H1 (cell line): Measurements from ENCODE around the gene TRIM14. TPM values are rescaled to one million over a fixed set of nuclear protein-coding genes. Genes with fewer than 3 reads are reported as not detected.

Source experiments
- CTCF ChIA-PET: fragments of 300-600 bp; sonication (Branson Sonifier 250); formaldehyde crosslinking; loops from one replicate; lab custom pipeline; 2021; ENCODE audit not compliant: partially characterized antibody; lab: Charles Lee
- POLR2A ChIA-PET: fragments of 300-600 bp; sonication (Branson Sonifier 250); formaldehyde crosslinking; loops from one replicate; lab custom pipeline; 2021; ENCODE audit warnings: inconsistent platforms; ENCODE audit not compliant: partially characterized antibody; lab: Charles Lee
- DNase-seq, 2 experiments: peaks; one replicate each; pipeline versions ENCODE4 v3.0.0 to v3.0.0-alpha.2; 2010 to 2022; ENCODE audit warnings: low spot score in 2 of 2, low read depth in 1 of 2, mixed read lengths in 1 of 2
- FAIRE-seq: peaks from 2 replicates; lab custom pipeline; 2011; peaks lifted over from hg19 to GRCh38; lab: Jason Lieb, UNC
- H2AFZ ChIP-seq: 2 replicates; pipeline ENCODE4 v1.8.1; 2012; ENCODE audit warnings: low read length, inconsistent platforms
- H2AK5ac ChIP-seq: 2 replicates; pipeline ENCODE4 v1.6.1; 2013; ENCODE audit warnings: low read depth, low read length
- H2BK120ac ChIP-seq: replicated peaks from 2 replicates; pipeline ENCODE3; 2013; ENCODE audit warnings: low read depth, low read length, inconsistent platforms
- H2BK12ac ChIP-seq: 2 replicates; pipeline ENCODE4 v1.6.1; 2013; ENCODE audit warnings: low read depth, low read length
- H2BK15ac ChIP-seq: 2 replicates; pipeline ENCODE4 v1.6.1; 2013; ENCODE audit warnings: low read length
- H2BK20ac ChIP-seq: 2 replicates; pipeline ENCODE4 v1.6.1; 2013; ENCODE audit warnings: low read length
- H2BK5ac ChIP-seq: 2 replicates; pipeline ENCODE4 v1.6.1; 2013; ENCODE audit warnings: low read depth, low read length
- H3K14ac ChIP-seq: 2 replicates; pipeline ENCODE4 v1.6.1; 2013; ENCODE audit warnings: inconsistent platforms; ENCODE audit not compliant: insufficient read length
- H3K18ac ChIP-seq: 2 replicates; pipeline ENCODE4 v1.6.1; 2013; ENCODE audit warnings: low read length; ENCODE audit errors: extremely low read depth
- H3K23ac ChIP-seq: 2 replicates; pipeline ENCODE4 v1.6.1; 2013; ENCODE audit warnings: inconsistent platforms; ENCODE audit not compliant: insufficient read length
- H3K23me2 ChIP-seq: 2 replicates; pipeline ENCODE4 v1.6.1; 2013; ENCODE audit warnings: low read depth, low read length
- H3K27ac ChIP-seq: 2 replicates; pipeline ENCODE4 v1.6.1; 2011; ENCODE audit warnings: low read depth, low read length, inconsistent platforms
- H3K27me3 ChIP-seq, 4 experiments: replicated peaks in 1 of 4; 1 replicate in 1 of 4; 2 replicates in 3 of 4; pipeline versions ENCODE4 v1.6.1 to v1.8.1; 2011 to 2013; ENCODE audit warnings: low read length in 3 of 4, mild to moderate bottlenecking in 3 of 4, inconsistent platforms in 2 of 4, mixed read lengths in 2 of 4, moderate library complexity in 1 of 4; ENCODE audit not compliant: control insufficient read depth in 3 of 4, insufficient read depth in 3 of 4; ENCODE audit errors: extremely low read depth in 1 of 4
- H3K36me3 ChIP-seq, 4 experiments: 2 replicates each; pipeline versions ENCODE4 v1.6.1 to v1.8.1; 2011 to 2013; ENCODE audit warnings: mild to moderate bottlenecking in 4 of 4, low read length in 3 of 4, moderate library complexity in 2 of 4, control low read depth in 1 of 4, inconsistent platforms in 1 of 4; ENCODE audit not compliant: insufficient read depth in 4 of 4, control insufficient read depth in 2 of 4
- H3K4ac ChIP-seq: replicated peaks from 2 replicates; pipeline ENCODE3; 2013; ENCODE audit warnings: low read length, low read depth, mixed read lengths, inconsistent platforms; ENCODE audit not compliant: insufficient read length
- H3K4me1 ChIP-seq, 4 experiments: replicated peaks in 1 of 4; 1 replicate in 1 of 4; 2 replicates in 3 of 4; pipeline versions ENCODE4 v1.6.1 to v1.8.1; 2011 to 2013; ENCODE audit warnings: low read length in 3 of 4, inconsistent platforms in 2 of 4, mixed read lengths in 1 of 4; ENCODE audit not compliant: insufficient read depth in 4 of 4, control insufficient read depth in 3 of 4
- H3K4me2 ChIP-seq, 2 experiments: 2 replicates each; pipeline versions ENCODE4 v1.6.1 to v1.8.1; 2011 to 2013; ENCODE audit warnings: low read depth in 2 of 2, low read length in 2 of 2, control low read depth in 1 of 2, inconsistent platforms in 1 of 2, mild to moderate bottlenecking in 1 of 2; ENCODE audit not compliant: insufficient read depth in 1 of 2
- H3K4me3 ChIP-seq, 4 experiments: fragments of 200-600, 300-600 bp in 1 of 4; sonication (generic), shearing (Covaris generic), sonication (Bioruptor Twin) in 1 of 4; 2 replicates each; pipeline versions ENCODE4 v1.5.1 to v1.8.1; 2011 to 2016; ENCODE audit warnings: low read length in 4 of 4, low read depth in 3 of 4, control low read depth in 2 of 4, inconsistent platforms in 2 of 4, mild to moderate bottlenecking in 2 of 4, mixed read lengths in 1 of 4, moderate library complexity in 1 of 4; ENCODE audit not compliant: insufficient read depth in 2 of 4; ENCODE audit errors: extremely low read depth in 1 of 4
- H3K56ac ChIP-seq: replicated peaks from 2 replicates; pipeline ENCODE3; 2013; ENCODE audit warnings: low read depth, mild to moderate bottlenecking, mixed read lengths, low read length, inconsistent platforms; ENCODE audit not compliant: insufficient read length
- H3K79me1 ChIP-seq: 2 replicates; pipeline ENCODE4 v1.6.1; 2013; ENCODE audit warnings: low read depth, low read length, control low read depth
- H3K79me2 ChIP-seq, 2 experiments: 2 replicates each; pipeline versions ENCODE4 v1.6.1 to v1.8.1; 2012 to 2013; ENCODE audit warnings: low read length in 2 of 2, mild to moderate bottlenecking in 2 of 2, inconsistent platforms in 1 of 2; ENCODE audit not compliant: insufficient read depth in 2 of 2, control insufficient read depth in 1 of 2
- H3K9ac ChIP-seq, 4 experiments: replicated peaks in 1 of 4; 1 replicate in 1 of 4; 2 replicates in 3 of 4; pipeline versions ENCODE4 v1.6.1 to v1.8.1; 2011 to 2013; ENCODE audit warnings: low read depth in 3 of 4, low read length in 3 of 4, control low read depth in 2 of 4, mild to moderate bottlenecking in 2 of 4, moderate library complexity in 2 of 4, inconsistent platforms in 1 of 4; ENCODE audit errors: extremely low read depth in 1 of 4
- H3K9me3 ChIP-seq, 2 experiments: 2 replicates each; pipeline versions ENCODE4 v1.6.1 to v1.8.1; 2012 to 2013; ENCODE audit warnings: mild to moderate bottlenecking in 2 of 2, moderate library complexity in 2 of 2, control low read depth in 1 of 2, inconsistent platforms in 1 of 2, low read depth in 1 of 2, low read length in 1 of 2, mixed read lengths in 1 of 2; ENCODE audit not compliant: insufficient read depth in 2 of 2
- H4K20me1 ChIP-seq, 2 experiments: replicated peaks in 1 of 2; 2 replicates each; pipeline versions ENCODE3 to v1.8.1; 2011 to 2013; ENCODE audit warnings: inconsistent platforms in 2 of 2, low read length in 2 of 2, mild to moderate bottlenecking in 1 of 2; ENCODE audit not compliant: insufficient read depth in 2 of 2, control insufficient read depth in 1 of 2
- H4K5ac ChIP-seq: 2 replicates; pipeline ENCODE4 v1.6.1; 2013; ENCODE audit warnings: low read length, low read depth, mixed read lengths, inconsistent platforms; ENCODE audit not compliant: insufficient read length
- H4K8ac ChIP-seq: 2 replicates; pipeline ENCODE4 v1.8.0; 2013; ENCODE audit warnings: mild to moderate bottlenecking, moderate library complexity, low read length, inconsistent platforms; ENCODE audit not compliant: insufficient read depth; ENCODE audit errors: extremely low read depth
- H4K91ac ChIP-seq: replicated peaks from 2 replicates; pipeline ENCODE3; 2013; ENCODE audit warnings: low read length, mixed read lengths, inconsistent platforms; ENCODE audit not compliant: insufficient read length
- CBX5 ChIP-seq: fragments of 300-800, 300-1000 bp; sonication (generic); IDR thresholded peaks from 2 replicates; pipeline ENCODE4 v1.7.1; 2016; ENCODE audit warnings: antibody characterized with exemption, low read length, low read depth
- CHD2 ChIP-seq: IDR thresholded peaks from 2 replicates; pipeline ENCODE4 v1.6.1; 2012; ENCODE audit warnings: low read length, improper control_type of control experiment
- FOSL1 ChIP-seq: IDR thresholded peaks from 2 replicates; pipeline ENCODE4 v1.6.1; 2011; ENCODE audit warnings: mild to moderate bottlenecking, low read depth, low read length, moderate library complexity; ENCODE audit not compliant: insufficient read depth
- GTF2F1 ChIP-seq: IDR thresholded peaks from 2 replicates; pipeline ENCODE4 v1.6.1; 2012; ENCODE audit warnings: low read depth, low read length, improper control_type of control experiment, borderline replicate concordance
- HDAC6 ChIP-seq: IDR thresholded peaks from one replicate; pipeline ENCODE4 v1.7.1; 2012; ENCODE audit warnings: low read depth, mild to moderate bottlenecking, inconsistent platforms, low read length, moderate library complexity
- KDM4A ChIP-seq: IDR thresholded peaks from one replicate; pipeline ENCODE4 v1.7.1; 2012; ENCODE audit warnings: low read depth, mild to moderate bottlenecking, moderate library complexity, low read length, inconsistent platforms; ENCODE audit not compliant: severe bottlenecking
- POU5F1 ChIP-seq: IDR thresholded peaks from 2 replicates; pipeline ENCODE4 v1.6.1; 2011; ENCODE audit warnings: low read depth, mild to moderate bottlenecking, low read length, moderate library complexity
- SP1 ChIP-seq: IDR thresholded peaks from 2 replicates; pipeline ENCODE4 v1.6.1; 2011; ENCODE audit warnings: low read depth, low read length
- SUZ12 ChIP-seq: fragments of 200-600 bp; sonication (generic); IDR thresholded peaks from 2 replicates; pipeline ENCODE4 v1.6.1; 2012; ENCODE audit warnings: mild to moderate bottlenecking, inconsistent platforms, low read length, moderate library complexity, mixed read lengths
- TAF1 ChIP-seq: IDR thresholded peaks from 2 replicates; pipeline ENCODE4 v1.6.1; 2011; ENCODE audit warnings: mild to moderate bottlenecking, low read depth, low read length
- WGBS, 2 experiments: shearing (Covaris generic) in 1 of 2; methylation state at CpG; one replicate each; pipeline versions ENCODE4 v1.1.6 to v1.1.7; 2013 to 2015; ENCODE audit warnings: low lambda C conversion rate in 2 of 2, mixed read lengths in 2 of 2, inconsistent platforms in 1 of 2, low coverage in 1 of 2, missing lambda C conversion rate in 1 of 2; ENCODE audit not compliant: insufficient replicate concordance in 2 of 2, insufficient coverage in 1 of 2, insufficient read length in 1 of 2; ENCODE audit errors: extremely low coverage in 1 of 2, missing lambda C conversion rate in 1 of 2; 5-methylcytosine and 5-hydroxymethylcytosine counted together
- polyA plus RNA-seq, 7 experiments: library from polyadenylated mRNA; depleted of rRNA in 3 of 7; stranded (reverse) in 5 of 7; unstranded in 2 of 7; fragments of >200 nt in 5 of 7; fragments of 200-250 nt in 2 of 7; gene quantifications; 1 replicate in 5 of 7; 2 replicates in 1 of 7; 4 replicates in 1 of 7; pipeline versions ENCODE4 v1.2.1 to v1.2.3, GENCODE V29; 2011 to 2013; ENCODE audit warnings: missing spikeins in 2 of 7, mixed read lengths in 2 of 7
- total RNA-seq: library from RNA; stranded (reverse); fragmentation: NEBNext Ultra II Directional; extraction: Animal tissue kit (Norgen Biotek cat#: 25700); gene quantifications from 2 replicates; pipeline ENCODE4 v1.2.1, GENCODE V29; 2021
- TF ChIP-seq, protein P1 (sequence below): IDR thresholded peaks from 2 replicates; pipeline ENCODE4 v1.6.1; 2011; ENCODE audit warnings: low read length, improper control_type of control experiment
- TF ChIP-seq, protein P2 (sequence below): IDR thresholded peaks from 2 replicates; pipeline ENCODE4 v1.6.1; 2012; ENCODE audit warnings: inconsistent platforms

Gene TRIM14
- total and polyA plus RNA-seq, 2 of the 8 experiments (the other 6 are each of a cell fraction or from before 2014, with no cell fraction given): 9.2 to 19.4 TPM

DNA sequence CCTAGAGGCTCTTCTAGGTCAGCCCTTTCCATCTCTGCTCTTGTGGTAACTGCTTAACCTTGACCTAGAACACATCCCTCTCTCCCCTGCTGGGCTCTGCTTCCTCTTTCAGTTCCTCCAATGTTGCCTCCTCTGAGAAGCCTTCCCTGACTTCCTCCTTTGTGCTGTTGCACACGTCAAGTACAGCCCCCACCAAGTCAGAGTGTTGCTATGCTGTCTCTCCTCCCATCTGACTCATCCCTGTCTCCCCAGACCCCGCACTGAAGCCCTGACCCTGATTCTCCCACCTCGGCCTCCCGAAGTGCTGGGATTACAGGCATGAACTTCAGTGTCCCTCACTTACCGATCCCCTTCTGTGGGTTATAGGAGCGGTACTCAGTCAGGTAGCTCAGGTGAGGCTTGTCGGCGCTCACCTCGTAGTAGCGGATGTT lies 10.4 kb upstream of the TRIM14 start:
- 90% methylated on average over 10 of the region's 10 CpGs; no CpG with 5 or more reads in 1 of the 2 experiments for WGBS, 2 experiments
- Histone ChIP-seq H2BK5ac (no peak overlapping the region), H3K56ac (no peak overlapping the region), H3K36me3 (peaks cover 0 to 8% (median 1%) of the 10 kb centered on the region in 4 experiments; a peak in 4 of 8 replicates), H4K8ac (no peak overlapping the region), H3K14ac (no peak overlapping the region), H2BK12ac (no peak overlapping the region), H4K91ac (no peak overlapping the region), H3K27ac (no peak overlapping the region), H3K4me2 (no peak overlapping the region), H2BK120ac (no peak overlapping the region), H3K27me3 (no peaks in the 10 kb centered on the region), H4K5ac (no peak overlapping the region), H3K4me1 (peaks cover 0 to 11% (median 0%) of the 10 kb centered on the region in 4 experiments; a peak in 3 of 7 replicates), H4K20me1 (peaks cover 0 to 5% of the 10 kb centered on the region in 2 experiments), H3K23ac (no peak overlapping the region), H3K23me2 (no peaks in the 10 kb centered on the region), H3K9ac (no peak overlapping the region), H2BK15ac (no peak overlapping the region), H2BK20ac (no peak overlapping the region), H3K4me3 (no peak overlapping the region), H3K4ac (no peak overlapping the region), H3K9me3 (no peaks in the 10 kb centered on the region), H3K18ac (no peak overlapping the region), H2AFZ (no peak overlapping the region), H3K79me2 (no peaks in the 10 kb centered on the region), H3K79me1 (no peaks in the 10 kb centered on the region), H2AK5ac (no peak overlapping the region)
- DNase-seq (no peak), FAIRE-seq (no peak)
- ChIA-PET CTCF (interaction anchor here (0.9 to 2.6 kb wide), 9 partner anchors 8 to 119 kb away, joined by 3 to 7 read pairs (median 4); partner anchors contain the start of gene TRIM14), POLR2A (interaction anchor here (0.5 to 1.4 kb wide), 3 partner anchors 11 to 41 kb away, joined by 3 to 6 read pairs (median 4); no protein-coding TSS in a partner anchor)
- TF ChIP-seq POU5F1: no peak
- no peak for TF ChIP-seq SP1
- TF ChIP-seq HDAC6: no peak
- TF ChIP-seq, protein P1, sequence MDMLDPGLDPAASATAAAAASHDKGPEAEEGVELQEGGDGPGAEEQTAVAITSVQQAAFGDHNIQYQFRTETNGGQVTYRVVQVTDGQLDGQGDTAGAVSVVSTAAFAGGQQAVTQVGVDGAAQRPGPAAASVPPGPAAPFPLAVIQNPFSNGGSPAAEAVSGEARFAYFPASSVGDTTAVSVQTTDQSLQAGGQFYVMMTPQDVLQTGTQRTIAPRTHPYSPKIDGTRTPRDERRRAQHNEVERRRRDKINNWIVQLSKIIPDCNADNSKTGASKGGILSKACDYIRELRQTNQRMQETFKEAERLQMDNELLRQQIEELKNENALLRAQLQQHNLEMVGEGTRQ: no peak
- no peak for TF ChIP-seq CHD2
- no peak for TF ChIP-seq FOSL1
- no peak for TF ChIP-seq KDM4A
- TF ChIP-seq, protein P2, sequence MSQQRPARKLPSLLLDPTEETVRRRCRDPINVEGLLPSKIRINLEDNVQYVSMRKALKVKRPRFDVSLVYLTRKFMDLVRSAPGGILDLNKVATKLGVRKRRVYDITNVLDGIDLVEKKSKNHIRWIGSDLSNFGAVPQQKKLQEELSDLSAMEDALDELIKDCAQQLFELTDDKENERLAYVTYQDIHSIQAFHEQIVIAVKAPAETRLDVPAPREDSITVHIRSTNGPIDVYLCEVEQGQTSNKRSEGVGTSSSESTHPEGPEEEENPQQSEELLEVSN: no peak
- TF ChIP-seq TAF1: no peak
- TF ChIP-seq CBX5: no peak
- TF ChIP-seq SUZ12: no peak
- no peak for TF ChIP-seq GTF2F1
